HFFc6 (cell line): ENCODE measurements around the gene ATF3. TPM values are rescaled to one million over a fixed set of nuclear protein-coding genes. Genes with fewer than 3 reads are reported as not detected.
"Not testable (repeated sequence)": the region's sequence is repeated elsewhere in the genome, so short reads cannot be mapped to it uniquely, and the experiment has no call there.

ENCODE experiments used
- DNase-seq: peaks from one replicate; pipeline ENCODE4 v3.0.0-alpha.2; 2018
- H3K27ac Mint-ChIP-seq: 2 replicates; pipeline ENCODE4 v1.8.0; 2020; ENCODE audit warnings: mild to moderate bottlenecking, mixed read lengths
- H3K27me3 Mint-ChIP-seq: 2 replicates; pipeline ENCODE4 v1.8.0; 2021; ENCODE audit warnings: mild to moderate bottlenecking, moderate library complexity, mixed read lengths; ENCODE audit not compliant: insufficient read depth
- H3K36me3 Mint-ChIP-seq: 2 replicates; pipeline ENCODE4 v1.8.0; 2021; ENCODE audit warnings: low read depth, mixed read lengths
- H3K4me1 Mint-ChIP-seq: 2 replicates; pipeline ENCODE4 v1.8.0; 2020; ENCODE audit warnings: low read depth, mixed read lengths
- H3K4me3 Mint-ChIP-seq: 2 replicates; pipeline ENCODE4 v1.8.0; 2020; ENCODE audit warnings: mild to moderate bottlenecking, moderate library complexity, mixed read lengths
- H3K9me3 Mint-ChIP-seq: 2 replicates; pipeline ENCODE4 v1.8.0; 2020; ENCODE audit warnings: mild to moderate bottlenecking, mixed read lengths
- CTCF ChIP-seq: fragments of 200-600 bp; sonication (generic); IDR thresholded peaks from 2 replicates; pipeline ENCODE4 v1.5.0; 2021; ENCODE audit warnings: antibody characterized with exemption, mild to moderate bottlenecking
- total RNA-seq, 6 experiments: library from RNA; stranded (reverse); fragmentation: NEBNext Ultra II Directional; extraction: Animal tissue kit (Norgen Biotek cat#: 25700); gene quantifications; 2 replicates in 1 of 6; 3 replicates in 5 of 6; pipeline ENCODE4 v1.2.3, GENCODE V29; 2021

Gene ATF3
- total RNA-seq, 6 experiments from 2014 or later, result 1.9 to 5.5 (median 4.8) TPM

- H3K27ac Mint-ChIP-seq, result peak overlapping the region; percentile 90; the same call in 1 of the 2 replicates
- peaks cover 1% of the 10 kb centered on the region; the same call in 1 of the 2 replicates for H3K27me3 Mint-ChIP-seq
- H3K4me1 Mint-ChIP-seq, result peaks cover 42% of the 10 kb centered on the region
- no peak overlapping the region for H3K4me3 Mint-ChIP-seq
- H3K36me3 Mint-ChIP-seq, result no peaks in the 10 kb centered on the region
- no peak for DNase-seq
- TF ChIP-seq CTCF, result no peak
- no peaks in the 10 kb centered on the region for H3K9me3 Mint-ChIP-seq
Measured at GRCh38 chr1:212652609-212653008, 44.0 kb downstream of the ATF3 start.

GRCh38 chr1:212655668-212656440, 47.3 kb downstream of the ATF3 start:
- peaks cover 12% of the 10 kb centered on the region for H3K27me3 Mint-ChIP-seq
- peaks cover 42% of the 10 kb centered on the region for H3K4me1 Mint-ChIP-seq
- H3K36me3 Mint-ChIP-seq, result no peaks in the 10 kb centered on the region
- DNase-seq, result peak; percentile 93
- no peak for TF ChIP-seq CTCF
- peak overlapping the region; percentile 81 for H3K27ac Mint-ChIP-seq
- H3K4me3 Mint-ChIP-seq, result no peak overlapping the region
- H3K9me3 Mint-ChIP-seq, result no peaks in the 10 kb centered on the region

DNA sequence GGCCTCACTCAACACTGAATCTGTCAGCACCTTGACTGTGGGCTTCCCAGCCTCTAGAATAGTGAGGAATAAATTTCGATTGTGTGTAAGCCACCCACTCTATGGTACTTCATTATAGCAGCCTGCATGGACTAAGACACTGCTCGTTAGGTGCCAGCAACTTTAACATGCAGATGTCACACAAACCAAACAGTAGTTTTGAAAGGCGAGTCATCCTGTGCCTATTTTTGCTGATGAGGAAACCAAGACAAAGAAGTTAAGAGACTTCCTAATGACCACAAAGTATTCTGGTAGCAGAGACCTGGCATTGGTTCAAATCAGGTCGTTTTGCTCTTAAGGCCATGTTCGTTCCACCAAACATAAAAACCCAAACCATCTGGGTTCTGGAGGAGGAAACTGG, 48.2 kb downstream of the ATF3 start:
- DNase-seq, result peak; percentile 45
- no peak for TF ChIP-seq CTCF
- H3K36me3 Mint-ChIP-seq, result no peaks in the 10 kb centered on the region
- peaks cover 34% of the 10 kb centered on the region for H3K4me1 Mint-ChIP-seq
- peaks cover 17% of the 10 kb centered on the region for H3K27me3 Mint-ChIP-seq
- no peaks in the 10 kb centered on the region for H3K9me3 Mint-ChIP-seq
- no peak overlapping the region for H3K27ac Mint-ChIP-seq
- H3K4me3 Mint-ChIP-seq, result no peak overlapping the region

- peaks cover 24% of the 10 kb centered on the region for H3K27me3 Mint-ChIP-seq
- H3K9me3 Mint-ChIP-seq, DNase-seq, H3K27ac Mint-ChIP-seq, H3K36me3 Mint-ChIP-seq, H3K4me3 Mint-ChIP-seq: not testable (repeated sequence)
- peaks cover 26% of the 10 kb centered on the region for H3K4me1 Mint-ChIP-seq
Measured at GRCh38 chr1:212658250-212658649, 49.7 kb downstream of the ATF3 start.

GRCh38 chr1:212664409-212665199, 56.0 kb downstream of the ATF3 start:
- no peak for TF ChIP-seq CTCF
- H3K27me3 Mint-ChIP-seq, result peaks cover 23% of the 10 kb centered on the region
- no peaks in the 10 kb centered on the region for H3K9me3 Mint-ChIP-seq
- no peak for DNase-seq
- H3K36me3 Mint-ChIP-seq, result no peaks in the 10 kb centered on the region
- no peak overlapping the region for H3K27ac Mint-ChIP-seq
- no peak overlapping the region for H3K4me3 Mint-ChIP-seq
- peaks cover 39% of the 10 kb centered on the region for H3K4me1 Mint-ChIP-seq
